ENCODE measurements around the gene ZNF394. TPM values are rescaled to one million over a fixed set of nuclear protein-coding genes. Genes with fewer than 3 reads are reported as not detected.

The ZNF394 gene
- total and polyA plus RNA-seq, 8 donors = 14.9 to 28.9 (median 17.5) TPM

- TF ChIP-seq, protein P1, sequence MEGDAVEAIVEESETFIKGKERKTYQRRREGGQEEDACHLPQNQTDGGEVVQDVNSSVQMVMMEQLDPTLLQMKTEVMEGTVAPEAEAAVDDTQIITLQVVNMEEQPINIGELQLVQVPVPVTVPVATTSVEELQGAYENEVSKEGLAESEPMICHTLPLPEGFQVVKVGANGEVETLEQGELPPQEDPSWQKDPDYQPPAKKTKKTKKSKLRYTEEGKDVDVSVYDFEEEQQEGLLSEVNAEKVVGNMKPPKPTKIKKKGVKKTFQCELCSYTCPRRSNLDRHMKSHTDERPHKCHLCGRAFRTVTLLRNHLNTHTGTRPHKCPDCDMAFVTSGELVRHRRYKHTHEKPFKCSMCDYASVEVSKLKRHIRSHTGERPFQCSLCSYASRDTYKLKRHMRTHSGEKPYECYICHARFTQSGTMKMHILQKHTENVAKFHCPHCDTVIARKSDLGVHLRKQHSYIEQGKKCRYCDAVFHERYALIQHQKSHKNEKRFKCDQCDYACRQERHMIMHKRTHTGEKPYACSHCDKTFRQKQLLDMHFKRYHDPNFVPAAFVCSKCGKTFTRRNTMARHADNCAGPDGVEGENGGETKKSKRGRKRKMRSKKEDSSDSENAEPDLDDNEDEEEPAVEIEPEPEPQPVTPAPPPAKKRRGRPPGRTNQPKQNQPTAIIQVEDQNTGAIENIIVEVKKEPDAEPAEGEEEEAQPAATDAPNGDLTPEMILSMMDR (IDR thresholded peaks at IDR 0.05) = no peak
- intact Hi-C loops (cut with DNase I) = no loop called here
- no peak for DNase-seq
- Histone ChIP-seq H3K9me3 (no peaks in the 10 kb centered on the region), H3K4me3 (no peak overlapping the region), H3K4me1 (peaks cover 0 to 4% of the 10 kb centered on the region in 2 donors), H3K27ac (no peak overlapping the region), H3K36me3 (peaks cover 0 to 100% of the 10 kb centered on the region in 2 donors), H3K27me3 (no peaks in the 10 kb centered on the region)
- no peak for ATAC-seq
Measured at GRCh38 chr7:99447943-99448342, 52.1 kb downstream of the ZNF394 start.

- peaks cover 0 to 11% of the 10 kb centered on the region in 2 donors for H3K4me1 ChIP-seq
- no peaks in the 10 kb centered on the region for H3K27me3 ChIP-seq
- no peak overlapping the region for H3K4me3 ChIP-seq
- H3K27ac ChIP-seq = no peak overlapping the region
- H3K36me3 ChIP-seq = peaks cover 0 to 91% of the 10 kb centered on the region in 2 donors
- intact Hi-C loops (cut with DNase I) = no loop called here
- DNase-seq (no peak), ATAC-seq (no peak)
- no peaks in the 10 kb centered on the region for H3K9me3 ChIP-seq
- TF ChIP-seq, protein P1 (IDR thresholded peaks at IDR 0.05) = no peak
Measured at GRCh38 chr7:99446096-99446495, 54.0 kb downstream of the ZNF394 start.

Other genes with a start within 250 kb of the ZNF394 start
- not detected for gene MYH16, start 227.4 kb downstream of the ZNF394 start, total RNA-seq
- gene MYH16, start 227.4 kb downstream of the ZNF394 start, polyA plus RNA-seq (ENCODE audit: insufficient read length in 6 of 6) = under 1 TPM in 4 of 6 donors, not detected in 2; 0.04 to 0.49 (median 0.24) TPM
- 100 to 1,000 TPM; 142 to 158 TPM for gene ARPC1A, start 174.4 kb downstream of the ZNF394 start, total RNA-seq
- 100 to 1,000 TPM in 3 of 6 donors, 10 to 100 TPM in 3; 92.7 to 112 (median 101) TPM for gene ARPC1A, start 174.4 kb downstream of the ZNF394 start, polyA plus RNA-seq (ENCODE audit: insufficient read length in 6 of 6)
- 100 to 1,000 TPM; 280 to 311 TPM for gene ARPC1B, start 125.6 kb downstream of the ZNF394 start, total RNA-seq
- gene ARPC1B, start 125.6 kb downstream of the ZNF394 start, polyA plus RNA-seq (ENCODE audit: insufficient read length in 6 of 6) = 10 to 100 TPM; 37.1 to 54.2 (median 46.2) TPM
- 10 to 100 TPM; 68.5 to 87.8 TPM for gene PDAP1, start 91.7 kb downstream of the ZNF394 start, total RNA-seq
- 100 to 1,000 TPM; 121 to 150 (median 139) TPM for gene PDAP1, start 91.7 kb downstream of the ZNF394 start, polyA plus RNA-seq (ENCODE audit: insufficient read length in 6 of 6)
- gene BUD31, start 91.3 kb downstream of the ZNF394 start, total RNA-seq = 10 to 100 TPM; 79.0 to 82.0 TPM
- gene BUD31, start 91.3 kb downstream of the ZNF394 start, polyA plus RNA-seq (ENCODE audit: insufficient read length in 6 of 6) = 100 to 1,000 TPM in 1 of 6 donors, 10 to 100 TPM in 5; 87.1 to 103 (median 95.2) TPM
- gene PTCD1, start 61.5 kb downstream of the ZNF394 start, total RNA-seq = 1 to 10 TPM; 3.5 to 4.5 TPM
- 1 to 10 TPM; 4.6 to 8.2 (median 7.4) TPM for gene PTCD1, start 61.5 kb downstream of the ZNF394 start, polyA plus RNA-seq (ENCODE audit: insufficient read length in 6 of 6)
- 10 to 100 TPM; 25.9 to 34.2 TPM for gene CPSF4, start 61.3 kb downstream of the ZNF394 start, total RNA-seq
- 10 to 100 TPM; 30.7 to 43.3 (median 33.0) TPM for gene CPSF4, start 61.3 kb downstream of the ZNF394 start, polyA plus RNA-seq (ENCODE audit: insufficient read length in 6 of 6)
- 100 to 1,000 TPM; 250 to 265 TPM for gene ATP5MF, start 34.1 kb downstream of the ZNF394 start, total RNA-seq
- gene ATP5MF, start 34.1 kb downstream of the ZNF394 start, polyA plus RNA-seq (ENCODE audit: insufficient read length in 6 of 6) = 100 to 1,000 TPM; 302 to 355 (median 329) TPM
- 10 to 100 TPM in 1 of 2 donors, 1 to 10 TPM in 1; 8.5 to 11.1 TPM for gene ZNF789, start 27.4 kb downstream of the ZNF394 start, total RNA-seq
- 10 to 100 TPM; 47.4 to 59.5 (median 53.9) TPM for gene ZNF789, start 27.4 kb downstream of the ZNF394 start, polyA plus RNA-seq (ENCODE audit: insufficient read length in 6 of 6)
- gene ZKSCAN5, start 4.4 kb upstream of the ZNF394 start, total RNA-seq = 1 to 10 TPM; 6.7 to 7.6 TPM
- 10 to 100 TPM; 15.1 to 16.2 (median 15.5) TPM for gene ZKSCAN5, start 4.4 kb upstream of the ZNF394 start, polyA plus RNA-seq (ENCODE audit: insufficient read length in 6 of 6)
- 1 to 10 TPM; 4.1 to 6.4 TPM for gene FAM200A, start 51.8 kb upstream of the ZNF394 start, total RNA-seq
- gene FAM200A, start 51.8 kb upstream of the ZNF394 start, polyA plus RNA-seq (ENCODE audit: insufficient read length in 6 of 6) = 10 to 100 TPM; 14.9 to 16.4 (median 15.4) TPM
- gene ZNF655, start 58.4 kb upstream of the ZNF394 start, total RNA-seq = 10 to 100 TPM; 56.0 to 67.2 TPM
- 100 to 1,000 TPM in 1 of 6 donors, 10 to 100 TPM in 5; 78.1 to 107 (median 95.8) TPM for gene ZNF655, start 58.4 kb upstream of the ZNF394 start, polyA plus RNA-seq (ENCODE audit: insufficient read length in 6 of 6)
- gene TMEM225B, start 98.0 kb upstream of the ZNF394 start, total RNA-seq = under 1 TPM; 0.60 to 0.93 TPM
- gene TMEM225B, start 98.0 kb upstream of the ZNF394 start, polyA plus RNA-seq (ENCODE audit: insufficient read length in 6 of 6) = 1 to 10 TPM; 1.1 to 1.9 (median 1.7) TPM
- gene ZSCAN25, start 116.7 kb upstream of the ZNF394 start, total RNA-seq = 10 to 100 TPM; 15.3 to 17.5 TPM
- 10 to 100 TPM; 17.5 to 21.3 (median 19.6) TPM for gene ZSCAN25, start 116.7 kb upstream of the ZNF394 start, polyA plus RNA-seq (ENCODE audit: insufficient read length in 6 of 6)
- 1 to 10 TPM; 5.7 to 6.0 TPM for gene CYP3A5, start 179.7 kb upstream of the ZNF394 start, total RNA-seq
- 10 to 100 TPM; 16.2 to 29.5 (median 22.8) TPM for gene CYP3A5, start 179.7 kb upstream of the ZNF394 start, polyA plus RNA-seq (ENCODE audit: insufficient read length in 6 of 6)
- gene CYP3A7, start 234.9 kb upstream of the ZNF394 start, total RNA-seq = under 1 TPM; 0.37 to 0.41 TPM
- 1 to 10 TPM in 3 of 6 donors, under 1 TPM in 3; 0.79 to 2.9 (median 0.98) TPM for gene CYP3A7, start 234.9 kb upstream of the ZNF394 start, polyA plus RNA-seq (ENCODE audit: insufficient read length in 6 of 6)

All from left lung (tissue), 10 donors.